Measurements from ENCODE around the gene NRG2. TPM values are rescaled to one million over a fixed set of nuclear protein-coding genes. Genes with fewer than 3 reads are reported as not detected.

The NRG2 gene
- total RNA-seq, 1 donor from 2014 or later = 2.0 TPM

DNA sequence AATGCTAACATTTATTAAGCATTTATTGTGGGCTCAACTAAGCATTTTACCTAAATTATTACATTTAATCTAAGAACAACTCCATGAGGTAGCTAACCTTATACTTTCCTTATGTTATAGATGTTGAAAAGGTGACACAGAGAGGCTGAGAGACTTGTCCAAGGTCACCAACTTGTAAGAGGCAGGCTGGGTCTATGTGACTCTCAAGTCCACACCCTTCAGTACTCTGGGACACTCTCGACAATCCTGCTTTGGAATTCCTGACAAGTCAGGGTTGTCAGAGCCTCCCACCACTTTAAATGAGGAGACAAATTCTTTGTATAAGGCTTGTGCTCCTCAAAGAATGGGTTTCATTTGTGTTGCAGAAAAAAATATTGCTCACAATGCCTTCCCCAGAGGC lies 67.2 kb downstream of the NRG2 start:
- Mint-ChIP-seq H3K36me3 (no peaks in the 10 kb centered on the region), H3K9me3 (no peaks in the 10 kb centered on the region), H3K4me3 (no peak overlapping the region), H3K27me3 (ENCODE audit: low read depth) (peaks cover 67% of the 10 kb centered on the region), H3K4me1 (no peaks in the 10 kb centered on the region), H3K27ac (no peak overlapping the region)
- TF ChIP-seq, protein P1, sequence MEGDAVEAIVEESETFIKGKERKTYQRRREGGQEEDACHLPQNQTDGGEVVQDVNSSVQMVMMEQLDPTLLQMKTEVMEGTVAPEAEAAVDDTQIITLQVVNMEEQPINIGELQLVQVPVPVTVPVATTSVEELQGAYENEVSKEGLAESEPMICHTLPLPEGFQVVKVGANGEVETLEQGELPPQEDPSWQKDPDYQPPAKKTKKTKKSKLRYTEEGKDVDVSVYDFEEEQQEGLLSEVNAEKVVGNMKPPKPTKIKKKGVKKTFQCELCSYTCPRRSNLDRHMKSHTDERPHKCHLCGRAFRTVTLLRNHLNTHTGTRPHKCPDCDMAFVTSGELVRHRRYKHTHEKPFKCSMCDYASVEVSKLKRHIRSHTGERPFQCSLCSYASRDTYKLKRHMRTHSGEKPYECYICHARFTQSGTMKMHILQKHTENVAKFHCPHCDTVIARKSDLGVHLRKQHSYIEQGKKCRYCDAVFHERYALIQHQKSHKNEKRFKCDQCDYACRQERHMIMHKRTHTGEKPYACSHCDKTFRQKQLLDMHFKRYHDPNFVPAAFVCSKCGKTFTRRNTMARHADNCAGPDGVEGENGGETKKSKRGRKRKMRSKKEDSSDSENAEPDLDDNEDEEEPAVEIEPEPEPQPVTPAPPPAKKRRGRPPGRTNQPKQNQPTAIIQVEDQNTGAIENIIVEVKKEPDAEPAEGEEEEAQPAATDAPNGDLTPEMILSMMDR (IDR thresholded peaks at IDR 0.05; ENCODE audit: unreplicated experiment) = no peak
- no peak for DNase-seq (ENCODE audit: low spot score in 2 of 2, unreplicated experiment in 2 of 2)

DNA sequence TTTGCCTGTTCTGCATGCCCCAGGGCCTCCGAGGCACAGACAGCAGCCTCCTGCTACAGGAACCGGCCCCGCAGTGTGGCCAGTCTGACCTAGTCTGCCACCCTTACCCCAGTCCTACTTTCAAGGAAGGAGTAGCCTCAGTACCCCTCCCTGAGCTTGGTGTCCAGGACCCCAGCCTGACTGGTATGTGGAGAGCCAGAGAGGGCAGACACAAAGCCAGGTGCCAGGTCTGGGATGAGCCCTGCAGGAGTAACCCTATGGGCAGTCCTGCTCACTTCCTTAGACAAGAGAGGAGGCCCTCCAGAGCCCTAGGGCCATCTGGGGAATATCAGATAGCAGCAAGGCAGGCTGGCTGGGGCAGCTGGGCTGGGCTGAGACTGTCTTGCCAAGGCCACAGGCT lies 67.8 kb downstream of the NRG2 start:
- H3K4me1 Mint-ChIP-seq = no peaks in the 10 kb centered on the region
- H3K4me3 Mint-ChIP-seq = no peak overlapping the region
- no peaks in the 10 kb centered on the region for H3K36me3 Mint-ChIP-seq
- TF ChIP-seq, protein P1 (IDR thresholded peaks at IDR 0.05; ENCODE audit: unreplicated experiment) = no peak
- H3K27ac Mint-ChIP-seq = no peak overlapping the region
- no peak for DNase-seq (ENCODE audit: low spot score in 2 of 2, unreplicated experiment in 2 of 2)
- no peaks in the 10 kb centered on the region for H3K9me3 Mint-ChIP-seq
- peaks cover 67% of the 10 kb centered on the region for H3K27me3 Mint-ChIP-seq (ENCODE audit: low read depth)

DNA sequence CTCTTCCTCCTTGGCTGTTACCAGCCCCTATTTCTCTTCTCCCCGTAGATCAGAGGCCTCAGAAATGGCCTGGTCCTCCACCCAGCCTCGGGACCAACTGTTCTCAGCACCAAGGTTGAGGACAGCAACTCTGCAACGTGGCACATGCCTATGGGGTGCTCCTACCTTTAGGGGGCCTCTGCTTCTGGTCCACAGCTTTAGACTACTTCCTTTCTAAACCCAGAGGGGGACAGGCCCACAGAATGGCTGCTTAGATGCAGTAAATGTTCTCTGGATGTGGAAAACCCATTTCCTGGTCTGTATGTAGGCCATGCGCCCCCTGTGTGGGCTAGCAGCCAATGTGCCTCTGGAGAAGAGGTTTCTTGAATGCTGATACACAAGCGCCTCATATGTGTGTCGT lies 68.4 kb downstream of the NRG2 start:
- Mint-ChIP-seq H3K4me1 (no peaks in the 10 kb centered on the region), H3K9me3 (no peaks in the 10 kb centered on the region), H3K27ac (no peak overlapping the region), H3K36me3 (no peaks in the 10 kb centered on the region), H3K27me3 (ENCODE audit: low read depth) (peaks cover 67% of the 10 kb centered on the region), H3K4me3 (no peak overlapping the region)
- TF ChIP-seq, protein P1 (IDR thresholded peaks at IDR 0.05; ENCODE audit: unreplicated experiment) = no peak
- peak in 1 of 2 experiments; percentile 34 for DNase-seq (ENCODE audit: low spot score in 2 of 2, unreplicated experiment in 2 of 2)

DNA sequence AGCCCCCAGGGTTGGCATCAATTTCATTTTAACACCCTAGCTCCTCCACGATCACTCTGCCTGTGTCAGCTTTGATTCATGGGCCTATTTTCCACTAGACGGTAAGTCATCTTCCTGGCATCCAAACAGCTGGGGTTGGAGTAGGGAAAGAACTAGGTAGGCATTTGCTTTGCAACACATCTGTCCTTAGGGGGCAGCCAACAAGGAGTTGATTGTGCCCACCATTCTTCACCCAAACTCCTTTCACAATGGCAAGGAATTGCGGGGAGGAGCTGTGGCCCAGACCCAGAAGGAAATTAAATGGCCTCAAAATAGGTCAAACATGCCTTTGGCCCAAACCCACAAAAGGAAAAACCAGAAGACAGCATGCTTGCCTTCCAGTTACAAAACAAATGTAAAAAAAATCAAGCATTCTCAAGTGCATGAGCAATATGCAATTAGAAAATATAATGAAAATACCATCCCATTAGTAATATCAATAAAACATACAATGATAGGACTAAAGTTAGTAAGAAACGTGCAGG lies 71.8 kb downstream of the NRG2 start:
- peaks cover 56% of the 10 kb centered on the region for H3K27me3 Mint-ChIP-seq (ENCODE audit: low read depth)

DNA sequence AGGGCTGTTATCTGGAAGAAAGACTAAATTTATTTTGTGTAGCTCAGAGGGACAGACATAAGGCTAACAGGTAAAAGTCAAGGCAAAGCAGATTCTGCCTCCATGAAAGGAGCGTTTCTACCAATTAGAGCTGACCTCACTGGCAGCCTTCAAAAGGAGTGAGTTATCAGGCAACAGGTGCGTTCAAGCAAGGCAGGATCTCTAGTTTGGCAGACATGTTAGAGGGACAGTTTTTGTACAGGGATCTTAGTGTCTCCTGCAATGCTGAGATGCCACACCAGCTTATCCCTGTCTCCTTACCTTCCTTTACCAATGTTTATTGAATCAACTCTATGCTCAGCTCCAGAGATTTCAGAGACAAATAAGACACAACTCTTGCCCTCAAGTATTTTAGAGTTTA lies 73.8 kb downstream of the NRG2 start:
- Mint-ChIP-seq H3K27me3 (ENCODE audit: low read depth) (peaks cover 51% of the 10 kb centered on the region), H3K4me3 (no peak overlapping the region), H3K27ac (no peak overlapping the region), H3K9me3 (no peaks in the 10 kb centered on the region), H3K36me3 (no peaks in the 10 kb centered on the region), H3K4me1 (no peaks in the 10 kb centered on the region)
- DNase-seq (ENCODE audit: low spot score in 2 of 2, unreplicated experiment in 2 of 2) = no peak
- TF ChIP-seq, protein P1 (IDR thresholded peaks at IDR 0.05; ENCODE audit: unreplicated experiment) = no peak

More for the DNA sequence above, 71.8 kb downstream of the NRG2 start:
- H3K4me3 Mint-ChIP-seq = no peak overlapping the region
- DNase-seq (ENCODE audit: low spot score in 2 of 2, unreplicated experiment in 2 of 2) = no peak
- no peak overlapping the region for H3K27ac Mint-ChIP-seq
- no peaks in the 10 kb centered on the region for H3K9me3 Mint-ChIP-seq
- H3K36me3 Mint-ChIP-seq = no peaks in the 10 kb centered on the region
- TF ChIP-seq, protein P1 (IDR thresholded peaks at IDR 0.05; ENCODE audit: unreplicated experiment) = no peak
- no peaks in the 10 kb centered on the region for H3K4me1 Mint-ChIP-seq

All from mesothelial cell of epicardium (in vitro differentiated cells).